Caco-2 (cell line): ENCODE results near the gene TPST2. TPM values are rescaled to one million over a fixed set of nuclear protein-coding genes. Genes with fewer than 3 reads are reported as not detected.

Source experiments
- BruUV-seq: library from RNA; stranded (reverse); fragments of 400-500 nt; replicated peaks from 2 replicates; lab custom pipeline; 2021; lab: Mats Ljungman, UMichigan
- CTCF ChIA-PET: fragments of 300-600 bp; sonication (Branson Sonifier 250); formaldehyde crosslinking; loops from one replicate; lab custom pipeline; 2022; ENCODE audit warnings: antibody characterized with exemption; lab: Charles Lee
- POLR2A ChIA-PET: fragments of 300-600 bp; sonication (Branson Sonifier 250); formaldehyde crosslinking; loops from one replicate; lab custom pipeline; 2022; ENCODE audit warnings: antibody characterized with exemption; lab: Charles Lee
- DNase-seq, 2 experiments: peaks; one replicate each; pipeline versions ENCODE4 v3.0.0 to v3.0.0-alpha.2; 2020 to 2022
- H3K27me3 ChIP-seq: replicated peaks from 2 replicates; pipeline ENCODE4 v1.6.0; 2011; ENCODE audit warnings: low read length; ENCODE audit not compliant: control insufficient read depth, insufficient read depth
- H3K36me3 ChIP-seq: 2 replicates; pipeline ENCODE4 v1.5.1; 2011; ENCODE audit warnings: low read length; ENCODE audit not compliant: control insufficient read depth, insufficient read depth
- H3K4me1 ChIP-seq: fragments of 250-450 bp; sonication (Bioruptor Pico); 2 replicates; pipeline ENCODE4 v1.5.1; 2020; ENCODE audit warnings: mild to moderate bottlenecking
- H3K4me3 ChIP-seq: 2 replicates; pipeline ENCODE4 v1.5.1; 2011; ENCODE audit warnings: low read depth, mild to moderate bottlenecking, control low read depth, low read length
- H3K9me3 ChIP-seq: fragments of 250-450 bp; sonication (Bioruptor Pico); 2 replicates; pipeline ENCODE4 v1.5.1; 2020; ENCODE audit warnings: mild to moderate bottlenecking, moderate library complexity
- H3K27ac Mint-ChIP-seq: one replicate; pipeline ENCODE4 v1.8.0; 2022; ENCODE audit warnings: mixed read lengths; ENCODE audit not compliant: unreplicated experiment
- H3K27me3 Mint-ChIP-seq: one replicate; pipeline ENCODE4 v1.8.0; 2022; ENCODE audit warnings: mixed read lengths; ENCODE audit not compliant: insufficient read depth, unreplicated experiment
- H3K36me3 Mint-ChIP-seq: one replicate; pipeline ENCODE4 v1.8.0; 2022; ENCODE audit warnings: mild to moderate bottlenecking, mixed read lengths; ENCODE audit not compliant: insufficient read depth, unreplicated experiment
- H3K4me1 Mint-ChIP-seq: one replicate; pipeline ENCODE4 v1.8.0; 2022; ENCODE audit warnings: low read depth, mixed read lengths; ENCODE audit not compliant: unreplicated experiment
- H3K4me3 Mint-ChIP-seq: one replicate; pipeline ENCODE4 v1.8.0; 2022; ENCODE audit warnings: mild to moderate bottlenecking, moderate library complexity, mixed read lengths; ENCODE audit not compliant: unreplicated experiment
- H3K9me3 Mint-ChIP-seq: one replicate; pipeline ENCODE4 v1.8.0; 2022; ENCODE audit warnings: mixed read lengths; ENCODE audit not compliant: unreplicated experiment
- intact Hi-C: fragments of 100-400 bp; cut with micrococcal nuclease; formaldehyde crosslinking; loops from one replicate; pipeline ENCODE4 v1.10.0; 2022; ENCODE audit not compliant: unreplicated experiment
- total RNA-seq: library from RNA; stranded (reverse); gene quantifications from 2 replicates; pipeline ENCODE4 v1.2.3, GENCODE V29; 2022
- TF ChIP-seq, protein P1 (sequence below), 2 experiments: fragments of 200-600 bp in 1 of 2; IDR thresholded peaks; 1 replicate in 1 of 2; 2 replicates in 1 of 2; pipeline versions ENCODE4 v1.5.1 to v1.8.0; 2011 to 2022; ENCODE audit warnings: antibody characterized with exemption in 1 of 2, control low read depth in 1 of 2, inconsistent platforms in 1 of 2, low read depth in 1 of 2, low read length in 1 of 2, mild to moderate bottlenecking in 1 of 2, moderate library complexity in 1 of 2; ENCODE audit not compliant: insufficient read depth in 1 of 2, severe bottlenecking in 1 of 2, unreplicated experiment in 1 of 2

TPST2 gene
- total RNA-seq, 1 experiment from 2014 or later, result 9.5 TPM

DNA sequence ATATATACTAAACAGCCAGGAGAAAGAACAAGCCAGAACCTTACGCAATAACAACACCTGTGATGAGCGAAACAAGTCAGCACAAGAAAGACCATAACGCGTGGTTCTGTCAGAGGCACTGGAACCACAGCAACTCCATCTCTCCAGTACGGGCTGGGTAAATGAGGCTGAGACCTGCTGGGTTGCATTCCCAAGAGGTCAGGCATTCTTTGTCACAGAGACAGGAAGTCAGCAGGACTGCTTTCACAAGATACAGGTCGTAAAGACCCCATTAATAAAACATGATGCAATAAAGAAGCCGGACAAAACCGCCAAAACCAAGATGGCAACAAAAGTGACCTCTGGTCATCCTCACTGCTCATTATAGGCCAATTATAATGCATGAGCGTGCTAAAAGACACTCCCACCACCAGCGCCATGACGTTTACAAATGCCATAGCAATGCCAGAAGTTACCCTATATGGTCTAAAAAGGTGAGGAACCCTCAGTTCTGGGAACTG, 21.7 kb downstream of the TPST2 start:
- CTCF ChIA-PET, result no interaction called here
- Mint-ChIP-seq H3K36me3 (no peaks in the 10 kb centered on the region), H3K27ac (peak overlapping the region; percentile 88), H3K9me3 (no peaks in the 10 kb centered on the region), H3K4me3 (peak overlapping the region; percentile 34), H3K4me1 (peaks cover 8% of the 10 kb centered on the region), H3K27me3 (no peaks in the 10 kb centered on the region)
- peak; percentile 75 to 84 for DNase-seq
- TF ChIP-seq, protein P1, sequence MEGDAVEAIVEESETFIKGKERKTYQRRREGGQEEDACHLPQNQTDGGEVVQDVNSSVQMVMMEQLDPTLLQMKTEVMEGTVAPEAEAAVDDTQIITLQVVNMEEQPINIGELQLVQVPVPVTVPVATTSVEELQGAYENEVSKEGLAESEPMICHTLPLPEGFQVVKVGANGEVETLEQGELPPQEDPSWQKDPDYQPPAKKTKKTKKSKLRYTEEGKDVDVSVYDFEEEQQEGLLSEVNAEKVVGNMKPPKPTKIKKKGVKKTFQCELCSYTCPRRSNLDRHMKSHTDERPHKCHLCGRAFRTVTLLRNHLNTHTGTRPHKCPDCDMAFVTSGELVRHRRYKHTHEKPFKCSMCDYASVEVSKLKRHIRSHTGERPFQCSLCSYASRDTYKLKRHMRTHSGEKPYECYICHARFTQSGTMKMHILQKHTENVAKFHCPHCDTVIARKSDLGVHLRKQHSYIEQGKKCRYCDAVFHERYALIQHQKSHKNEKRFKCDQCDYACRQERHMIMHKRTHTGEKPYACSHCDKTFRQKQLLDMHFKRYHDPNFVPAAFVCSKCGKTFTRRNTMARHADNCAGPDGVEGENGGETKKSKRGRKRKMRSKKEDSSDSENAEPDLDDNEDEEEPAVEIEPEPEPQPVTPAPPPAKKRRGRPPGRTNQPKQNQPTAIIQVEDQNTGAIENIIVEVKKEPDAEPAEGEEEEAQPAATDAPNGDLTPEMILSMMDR (IDR thresholded peaks at IDR 0.05; ENCODE audit: insufficient read depth in 1 of 2, low read depth in 1 of 2, low read length in 1 of 2, severe bottlenecking in 1 of 2, unreplicated experiment in 1 of 2), result no peak
- POLR2A ChIA-PET, result no interaction called here
- intact Hi-C loops, result loop anchor here (5.0 kb wide), 1 partner anchor 51 kb away; no protein-coding TSS in a partner anchor
- H3K4me3 ChIP-seq, result no peak overlapping the region
- H3K27me3 ChIP-seq, result no peaks in the 10 kb centered on the region
- no peaks in the 10 kb centered on the region for H3K36me3 ChIP-seq
- H3K4me1 ChIP-seq, result peaks cover 16% of the 10 kb centered on the region
- no TSS peak for BruUV-seq
- H3K9me3 ChIP-seq, result no peaks in the 10 kb centered on the region

GRCh38 chr22:26567610-26568009, 22.3 kb downstream of the TPST2 start:
- Mint-ChIP-seq H3K36me3 (no peaks in the 10 kb centered on the region), H3K27me3 (no peaks in the 10 kb centered on the region), H3K9me3 (no peaks in the 10 kb centered on the region), H3K4me3 (no peak overlapping the region), H3K27ac (peak overlapping the region; percentile 88), H3K4me1 (peaks cover 8% of the 10 kb centered on the region)
- no peak overlapping the region for H3K4me3 ChIP-seq
- intact Hi-C loops, result loop anchor here (5.0 kb wide), 1 partner anchor 50 kb away; no protein-coding TSS in a partner anchor
- H3K27me3 ChIP-seq, result no peaks in the 10 kb centered on the region
- CTCF ChIA-PET, result no interaction called here
- H3K36me3 ChIP-seq, result no peaks in the 10 kb centered on the region
- TF ChIP-seq, protein P1 (IDR thresholded peaks at IDR 0.05; ENCODE audit: insufficient read depth in 1 of 2, low read depth in 1 of 2, low read length in 1 of 2, severe bottlenecking in 1 of 2, unreplicated experiment in 1 of 2), result no peak
- TSS peak; percentile 58 for BruUV-seq
- DNase-seq, result no peak
- H3K9me3 ChIP-seq, result no peaks in the 10 kb centered on the region
- H3K4me1 ChIP-seq, result peaks cover 16% of the 10 kb centered on the region
- POLR2A ChIA-PET, result no interaction called here

- ChIA-PET CTCF (no interaction called here), POLR2A (no interaction called here)
- Mint-ChIP-seq H3K27ac (peak overlapping the region; percentile 51), H3K4me1 (peaks cover 8% of the 10 kb centered on the region), H3K27me3 (no peaks in the 10 kb centered on the region), H3K9me3 (no peaks in the 10 kb centered on the region), H3K36me3 (no peaks in the 10 kb centered on the region), H3K4me3 (no peak overlapping the region)
- Histone ChIP-seq H3K9me3 (no peaks in the 10 kb centered on the region), H3K27me3 (no peaks in the 10 kb centered on the region), H3K4me3 (no peak overlapping the region), H3K36me3 (no peaks in the 10 kb centered on the region), H3K4me1 (peaks cover 16% of the 10 kb centered on the region)
- TF ChIP-seq, protein P1 (IDR thresholded peaks at IDR 0.05; ENCODE audit: insufficient read depth in 1 of 2, low read depth in 1 of 2, low read length in 1 of 2, severe bottlenecking in 1 of 2, unreplicated experiment in 1 of 2), result no peak
- BruUV-seq, result no TSS peak
- no peak for DNase-seq
- intact Hi-C loops, result loop anchor here (5.0 kb wide), 1 partner anchor 50 kb away; no protein-coding TSS in a partner anchor
Observed at GRCh38 chr22:26566994-26567393, 22.9 kb downstream of the TPST2 start.
